Sigmoid colon (tissue), 7 donors: Measurements from ENCODE around the gene RPS6KA6. TPM values are rescaled to one million over a fixed set of nuclear protein-coding genes. Genes with fewer than 3 reads are reported as not detected.

Source experiments
- DNase-seq: peaks from one replicate; pipeline ENCODE4 v3.0.0-alpha.2; 2019
- H3K27ac ChIP-seq, 4 donors: fragments of 200-600 bp; sonication (generic); one replicate each; pipeline ENCODE4 v1.5.1; 2016 to 2019; ENCODE audit warnings: mild to moderate bottlenecking in 1 of 4
- H3K27me3 ChIP-seq, 3 donors: fragments of 200-600 bp; sonication (generic); one replicate each; pipeline ENCODE4 v1.5.1; 2019; ENCODE audit warnings: mild to moderate bottlenecking in 1 of 3
- H3K36me3 ChIP-seq, 4 donors: fragments of 200-600 bp; sonication (generic); one replicate each; pipeline ENCODE4 v1.5.1; 2016 to 2019
- H3K4me1 ChIP-seq, 4 donors: fragments of 200-600 bp; sonication (generic); one replicate each; pipeline ENCODE4 v1.5.1; 2017 to 2019
- H3K4me3 ChIP-seq, 4 donors: fragments of 200-600 bp; sonication (generic); one replicate each; pipeline ENCODE4 v1.5.1; 2017 to 2019; ENCODE audit warnings: mild to moderate bottlenecking in 2 of 4, moderate library complexity in 1 of 4
- H3K9me3 ChIP-seq, 4 donors: fragments of 200-600 bp in 3 of 4; sonication (generic) in 3 of 4; one replicate each; pipeline versions ENCODE4 v1.5.1 to v1.6.1; 2013 to 2019
- EP300 ChIP-seq, 4 donors: sonication (generic); formaldehyde crosslinking; IDR thresholded peaks; one replicate each; pipeline ENCODE4 v1.6.1; 2017; ENCODE audit warnings: antibody characterized with exemption in 4 of 4
- POLR2A ChIP-seq, 2 donors: fragments of 450-650 bp; IDR thresholded peaks; one replicate each; pipeline ENCODE4 v1.6.1; 2016; ENCODE audit warnings: antibody characterized with exemption in 2 of 2, mild to moderate bottlenecking in 2 of 2, moderate library complexity in 2 of 2
- POLR2AphosphoS5 ChIP-seq, 4 donors: sonication (generic); formaldehyde crosslinking; IDR thresholded peaks; one replicate each; pipeline ENCODE4 v1.6.1; 2017; ENCODE audit warnings: antibody characterized with exemption in 4 of 4
- WGBS, 2 donors: extraction: QIAGEN DNeasy Blood & Tissue Kit; methylation state at CpG; one replicate each; pipeline ENCODE4 v1.1.7; 2013; 5-methylcytosine and 5-hydroxymethylcytosine counted together
- intact Hi-C: fragments of 100-400 bp; cut with DNase I; formaldehyde crosslinking; loops from one replicate; pipeline ENCODE4 v1.15.1; 2023
- polyA plus RNA-seq, 3 donors: library from polyadenylated mRNA; stranded (reverse); fragments of 200-250 nt; gene quantifications; one replicate each; pipeline ENCODE4 v1.2.3, GENCODE V29; 2013
- total RNA-seq, 4 donors: library from RNA; depleted of rRNA; stranded (reverse); fragments of >200 nt; gene quantifications; one replicate each; pipeline ENCODE4 v1.1.0, GENCODE V29; 2016
- TF ChIP-seq, protein P1 (sequence below), 4 experiments: fragments of 450-650 bp in 3 of 4; fragments of 200-600 bp in 1 of 4; IDR thresholded peaks; one replicate each; pipeline ENCODE4 v1.5.1; 2016 to 2019; ENCODE audit warnings: antibody characterized with exemption in 4 of 4, mild to moderate bottlenecking in 3 of 4, moderate library complexity in 2 of 4
- donor health status: healthy with polysubstance abuse.
- donor health status: Bipolar disorder and iron deficiency.
- donor health status: healthy.

RPS6KA6 gene
- total and polyA plus RNA-seq, 7 donors: 1.8 to 7.2 (median 2.7) TPM

DNA sequence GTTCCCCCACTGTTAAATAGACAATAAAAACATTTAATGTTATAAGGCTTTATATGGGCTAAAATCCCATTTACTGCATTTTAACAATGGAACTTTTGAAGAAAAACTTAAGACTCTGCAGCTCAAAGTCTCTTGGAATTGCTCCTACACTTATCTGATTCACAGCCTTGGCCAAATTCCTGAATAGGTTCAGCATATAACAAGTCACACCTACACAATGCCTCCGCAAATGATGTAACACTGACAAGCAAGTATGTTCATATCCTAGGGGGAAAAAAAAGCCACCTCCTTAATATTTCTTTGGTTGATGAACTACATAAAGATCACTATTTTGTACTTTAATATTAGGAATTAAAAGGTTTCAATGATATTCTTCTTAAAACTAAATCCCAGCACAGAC is 34.5 kb downstream of the RPS6KA6 start:
- Histone ChIP-seq H3K4me1 (no peaks in the 10 kb centered on the region), H3K9me3 (no peaks in the 10 kb centered on the region), H3K27me3 (no peaks in the 10 kb centered on the region), H3K27ac (no peak overlapping the region), H3K4me3 (no peak overlapping the region), H3K36me3 (no peaks in the 10 kb centered on the region)
- WGBS, 2 donors: 85 to 90% methylated on average over 1 of the region's 1 CpG
- DNase-seq: no peak
- intact Hi-C loops: no loop called here
- no peak for TF ChIP-seq POLR2A (IDR thresholded peaks at IDR 0.05)
- TF ChIP-seq EP300 (IDR thresholded peaks at IDR 0.05): no peak
- TF ChIP-seq POLR2AphosphoS5 (IDR thresholded peaks at IDR 0.05): no peak
- TF ChIP-seq, protein P1, sequence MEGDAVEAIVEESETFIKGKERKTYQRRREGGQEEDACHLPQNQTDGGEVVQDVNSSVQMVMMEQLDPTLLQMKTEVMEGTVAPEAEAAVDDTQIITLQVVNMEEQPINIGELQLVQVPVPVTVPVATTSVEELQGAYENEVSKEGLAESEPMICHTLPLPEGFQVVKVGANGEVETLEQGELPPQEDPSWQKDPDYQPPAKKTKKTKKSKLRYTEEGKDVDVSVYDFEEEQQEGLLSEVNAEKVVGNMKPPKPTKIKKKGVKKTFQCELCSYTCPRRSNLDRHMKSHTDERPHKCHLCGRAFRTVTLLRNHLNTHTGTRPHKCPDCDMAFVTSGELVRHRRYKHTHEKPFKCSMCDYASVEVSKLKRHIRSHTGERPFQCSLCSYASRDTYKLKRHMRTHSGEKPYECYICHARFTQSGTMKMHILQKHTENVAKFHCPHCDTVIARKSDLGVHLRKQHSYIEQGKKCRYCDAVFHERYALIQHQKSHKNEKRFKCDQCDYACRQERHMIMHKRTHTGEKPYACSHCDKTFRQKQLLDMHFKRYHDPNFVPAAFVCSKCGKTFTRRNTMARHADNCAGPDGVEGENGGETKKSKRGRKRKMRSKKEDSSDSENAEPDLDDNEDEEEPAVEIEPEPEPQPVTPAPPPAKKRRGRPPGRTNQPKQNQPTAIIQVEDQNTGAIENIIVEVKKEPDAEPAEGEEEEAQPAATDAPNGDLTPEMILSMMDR (IDR thresholded peaks at IDR 0.05): no peak

DNA sequence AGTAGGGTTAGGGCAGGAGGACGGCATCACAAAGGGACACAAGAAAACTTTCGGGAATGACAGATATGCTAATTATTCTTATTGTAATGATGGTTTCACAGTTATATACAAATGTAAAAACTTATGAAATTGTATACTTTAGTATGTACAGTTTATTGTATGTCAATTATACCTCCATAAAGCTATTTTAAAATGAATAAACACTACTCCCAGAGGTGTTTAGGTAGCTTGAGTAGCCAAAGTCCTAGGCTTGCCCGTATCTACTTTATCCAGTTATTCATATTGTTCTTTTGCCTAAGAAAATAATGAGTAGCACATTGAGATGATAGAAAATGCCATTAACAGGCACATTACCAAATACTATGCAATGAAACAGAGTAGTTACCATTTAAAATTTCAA is 43.0 kb downstream of the RPS6KA6 start:
- TF ChIP-seq POLR2AphosphoS5 (IDR thresholded peaks at IDR 0.05): no peak
- TF ChIP-seq EP300 (IDR thresholded peaks at IDR 0.05): no peak
- TF ChIP-seq, protein P1 (IDR thresholded peaks at IDR 0.05): no peak
- no peak for TF ChIP-seq POLR2A (IDR thresholded peaks at IDR 0.05)
- intact Hi-C loops: no loop called here
- Histone ChIP-seq H3K27ac (no peak overlapping the region), H3K4me1 (no peaks in the 10 kb centered on the region), H3K27me3 (no peaks in the 10 kb centered on the region), H3K36me3 (no peaks in the 10 kb centered on the region), H3K4me3 (no peak overlapping the region), H3K9me3 (no peaks in the 10 kb centered on the region)
- no peak for DNase-seq
- WGBS, 2 donors: 43 to 81% methylated on average over 3 of the region's 3 CpGs

DNA sequence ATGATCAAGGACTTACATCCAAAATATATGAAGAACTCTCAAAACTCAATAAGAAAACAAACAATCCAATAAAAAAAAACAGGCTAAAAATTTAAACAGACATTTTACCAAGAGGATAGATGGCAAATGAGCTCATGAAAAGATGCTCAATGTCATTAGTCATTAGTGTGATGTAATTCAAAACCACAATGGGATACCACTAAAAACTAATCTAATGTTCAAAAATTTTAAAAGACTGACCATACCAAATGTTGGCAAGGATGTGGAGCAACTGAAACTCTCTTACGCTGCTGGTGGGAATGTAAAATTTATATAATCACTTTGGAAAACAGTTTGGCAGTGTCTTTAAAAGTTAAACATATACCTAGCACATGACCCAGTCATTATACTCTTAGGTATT is 43.7 kb downstream of the RPS6KA6 start:
- TF ChIP-seq, protein P1 (IDR thresholded peaks at IDR 0.05): no peak
- TF ChIP-seq POLR2AphosphoS5 (IDR thresholded peaks at IDR 0.05) (no peak), POLR2A (IDR thresholded peaks at IDR 0.05) (no peak), EP300 (IDR thresholded peaks at IDR 0.05) (no peak)
- no peak overlapping the region for H3K4me3 ChIP-seq
- no peak overlapping the region for H3K27ac ChIP-seq
- no peaks in the 10 kb centered on the region for H3K36me3 ChIP-seq
- 20 to 74% methylated on average over 1 of the region's 1 CpG for whole genome bisulfite sequencing, 2 donors
- no peak for DNase-seq
- no peaks in the 10 kb centered on the region for H3K4me1 ChIP-seq
- H3K9me3 ChIP-seq: no peaks in the 10 kb centered on the region
- H3K27me3 ChIP-seq: no peaks in the 10 kb centered on the region
- intact Hi-C loops: no loop called here

DNA sequence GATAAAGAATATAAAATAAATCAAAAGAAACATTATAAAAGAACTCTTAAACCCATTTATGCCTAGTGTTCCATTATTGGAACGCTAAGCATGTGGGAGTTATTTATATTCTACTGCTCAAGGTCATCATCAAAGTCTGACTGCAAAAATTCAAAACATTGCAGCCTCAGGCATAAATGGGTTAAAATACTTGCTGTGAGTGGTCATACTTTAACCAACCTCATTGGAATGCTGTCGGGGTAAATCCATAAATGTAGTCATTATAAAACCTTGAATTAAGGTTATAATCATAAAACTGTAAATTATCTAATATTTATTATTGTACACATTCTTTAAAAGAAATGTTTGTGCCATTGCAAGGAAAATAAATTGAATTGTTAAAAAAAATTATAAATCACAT is 55.0 kb downstream of the RPS6KA6 start:
- Histone ChIP-seq H3K9me3 (no peaks in the 10 kb centered on the region), H3K27ac (no peak overlapping the region), H3K4me1 (no peaks in the 10 kb centered on the region), H3K27me3 (no peaks in the 10 kb centered on the region), H3K4me3 (no peak overlapping the region), H3K36me3 (no peaks in the 10 kb centered on the region)
- DNase-seq: no peak
- intact Hi-C loops: no loop called here
- TF ChIP-seq POLR2AphosphoS5 (IDR thresholded peaks at IDR 0.05) (no peak), POLR2A (IDR thresholded peaks at IDR 0.05) (no peak), EP300 (IDR thresholded peaks at IDR 0.05) (no peak)
- TF ChIP-seq, protein P1 (IDR thresholded peaks at IDR 0.05): no peak
- 53 to 79% methylated on average over 2 of the region's 2 CpGs for WGBS, 2 donors

DNA sequence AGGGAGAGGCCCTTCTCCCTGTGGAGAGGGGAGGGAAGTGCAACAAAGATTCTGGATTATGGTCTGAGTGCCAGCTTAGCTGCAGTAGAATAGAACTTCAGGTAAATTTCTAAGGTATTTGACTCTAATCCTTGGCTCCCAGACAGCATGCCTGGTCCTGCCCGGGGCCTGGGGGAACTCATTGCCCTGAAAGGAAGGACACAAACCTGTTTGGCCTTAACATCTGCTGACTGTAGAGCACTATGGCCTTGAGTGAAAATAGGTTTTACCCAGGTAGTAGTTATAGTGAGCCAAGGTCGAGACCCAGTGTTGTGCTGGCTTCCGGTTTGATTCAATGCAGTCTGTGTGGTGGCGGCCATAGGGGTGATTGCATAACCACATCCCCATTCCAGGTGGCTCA is 64.4 kb downstream of the RPS6KA6 start:
- intact Hi-C loops: no loop called here
- no peaks in the 10 kb centered on the region for H3K9me3 ChIP-seq

More for the DNA sequence above, 64.4 kb downstream of the RPS6KA6 start:
- no peak overlapping the region for H3K4me3 ChIP-seq
- H3K27ac ChIP-seq: no peak overlapping the region
- no peaks in the 10 kb centered on the region for H3K4me1 ChIP-seq
- no peak for DNase-seq
- H3K27me3 ChIP-seq: no peaks in the 10 kb centered on the region
- TF ChIP-seq POLR2AphosphoS5 (IDR thresholded peaks at IDR 0.05): no peak
- no peak for TF ChIP-seq EP300 (IDR thresholded peaks at IDR 0.05)
- no peak for TF ChIP-seq POLR2A (IDR thresholded peaks at IDR 0.05)
- TF ChIP-seq, protein P1 (IDR thresholded peaks at IDR 0.05): no peak
- WGBS, 2 donors: 94 to 99% methylated on average over 4 of the region's 4 CpGs
- no peaks in the 10 kb centered on the region for H3K36me3 ChIP-seq
